Cardiac fibroblast (primary cell): ENCODE measurements around the gene ANKRD34B.

Source experiments
- DNase-seq, 2 donors: peaks; one replicate each; pipeline versions ENCODE4 v3.0.0 to v3.0.0-alpha.2; 2010; ENCODE audit warnings: low read depth in 2 of 2
- H3K4me3 ChIP-seq, 2 donors: replicated peaks in 1 of 2; 1 replicate in 1 of 2; 2 replicates in 1 of 2; pipeline ENCODE4 v1.5.1; 2011; ENCODE audit warnings: low read depth in 2 of 2, low read length in 2 of 2, mild to moderate bottlenecking in 2 of 2, moderate library complexity in 1 of 2
- TF ChIP-seq, protein P1 (sequence below): IDR thresholded peaks from one replicate; pipeline ENCODE4 v1.5.1; 2011; ENCODE audit warnings: low read depth, mild to moderate bottlenecking, low read length, inconsistent platforms

Gene ANKRD34B

DNA sequence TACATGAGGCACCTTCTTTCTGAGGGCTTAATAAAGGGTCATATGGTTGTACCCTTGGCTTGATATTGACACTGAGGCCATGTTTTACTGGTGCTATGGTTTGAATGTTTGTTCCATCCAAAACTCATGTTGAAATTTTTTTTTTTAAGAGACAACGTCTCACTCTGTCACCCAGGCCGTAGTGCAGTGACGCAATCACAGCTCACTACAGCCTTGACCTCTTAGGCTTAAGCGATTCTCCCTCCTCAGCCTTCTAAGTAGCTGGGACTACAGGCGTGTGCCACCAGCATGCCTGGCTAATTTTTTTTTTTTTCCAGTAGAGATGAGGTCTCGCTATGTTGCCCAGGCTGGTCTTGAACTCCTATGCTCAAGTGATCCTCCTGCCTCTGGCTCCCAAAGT lies 61.2 kb downstream of the ANKRD34B start:
- no peak for DNase-seq
- TF ChIP-seq, protein P1, sequence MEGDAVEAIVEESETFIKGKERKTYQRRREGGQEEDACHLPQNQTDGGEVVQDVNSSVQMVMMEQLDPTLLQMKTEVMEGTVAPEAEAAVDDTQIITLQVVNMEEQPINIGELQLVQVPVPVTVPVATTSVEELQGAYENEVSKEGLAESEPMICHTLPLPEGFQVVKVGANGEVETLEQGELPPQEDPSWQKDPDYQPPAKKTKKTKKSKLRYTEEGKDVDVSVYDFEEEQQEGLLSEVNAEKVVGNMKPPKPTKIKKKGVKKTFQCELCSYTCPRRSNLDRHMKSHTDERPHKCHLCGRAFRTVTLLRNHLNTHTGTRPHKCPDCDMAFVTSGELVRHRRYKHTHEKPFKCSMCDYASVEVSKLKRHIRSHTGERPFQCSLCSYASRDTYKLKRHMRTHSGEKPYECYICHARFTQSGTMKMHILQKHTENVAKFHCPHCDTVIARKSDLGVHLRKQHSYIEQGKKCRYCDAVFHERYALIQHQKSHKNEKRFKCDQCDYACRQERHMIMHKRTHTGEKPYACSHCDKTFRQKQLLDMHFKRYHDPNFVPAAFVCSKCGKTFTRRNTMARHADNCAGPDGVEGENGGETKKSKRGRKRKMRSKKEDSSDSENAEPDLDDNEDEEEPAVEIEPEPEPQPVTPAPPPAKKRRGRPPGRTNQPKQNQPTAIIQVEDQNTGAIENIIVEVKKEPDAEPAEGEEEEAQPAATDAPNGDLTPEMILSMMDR = no peak
- no peak overlapping the region for H3K4me3 ChIP-seq

DNA sequence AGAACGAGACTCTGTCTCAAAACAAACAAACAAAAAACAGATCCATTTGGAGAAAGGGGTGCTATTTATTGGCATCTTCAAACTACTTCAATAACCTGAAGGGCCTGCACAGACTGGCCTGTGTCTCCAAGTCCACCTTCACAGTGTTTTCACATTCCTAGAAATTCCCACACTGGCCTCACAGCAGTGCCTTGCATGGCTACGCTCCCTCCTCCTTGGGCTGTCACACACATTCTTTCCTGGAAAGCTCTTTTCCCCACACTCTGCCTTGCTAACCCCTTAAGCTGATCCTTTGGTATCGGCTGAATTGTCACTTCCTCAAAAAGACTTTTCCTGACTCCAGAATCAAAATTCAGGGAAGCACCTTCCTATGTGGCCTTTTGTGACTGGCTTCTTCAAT lies 62.4 kb downstream of the ANKRD34B start:
- no peak for DNase-seq

More for the DNA sequence above, 62.4 kb downstream of the ANKRD34B start:
- TF ChIP-seq, protein P1 = no peak
- no peak overlapping the region for H3K4me3 ChIP-seq
